Measurements from ENCODE around the gene CD84.
"Not testable (repeated sequence)": the region's sequence is repeated elsewhere in the genome, so short reads cannot be mapped to it uniquely, and the experiment has no call there.

CD84 gene

DNA sequence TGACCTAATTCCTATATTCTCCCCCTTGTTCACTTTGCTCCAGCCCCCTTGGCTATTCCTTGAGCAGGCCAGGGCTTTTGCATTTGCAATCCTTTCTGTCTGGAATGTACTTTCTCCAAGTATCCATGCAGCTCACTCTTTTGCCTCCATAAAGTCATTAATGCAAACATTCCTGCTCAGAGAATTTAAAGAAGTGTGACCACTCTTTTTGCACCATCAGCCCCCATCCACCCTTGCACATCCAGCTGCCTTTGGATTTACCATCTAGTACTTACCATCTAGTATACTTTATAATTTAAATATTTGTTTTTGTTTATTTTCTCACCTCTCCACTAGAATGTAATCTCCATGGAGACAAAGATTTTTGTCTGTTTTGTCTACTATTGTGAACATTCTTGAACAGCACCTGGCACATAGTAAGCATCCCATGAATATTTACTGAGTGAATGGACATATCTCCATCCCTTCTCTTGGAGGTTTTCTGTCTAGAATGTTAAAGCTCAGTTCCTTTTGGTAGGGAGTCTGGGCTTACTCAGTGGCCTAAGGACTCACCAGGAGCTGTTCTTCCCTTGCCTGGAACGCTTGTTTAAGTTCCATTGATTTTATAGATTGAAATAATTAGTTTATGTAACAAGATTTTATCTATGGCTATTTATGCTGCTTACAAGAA is 78.8 kb downstream of the CD84 start:
- no peak for DNase-seq

DNA sequence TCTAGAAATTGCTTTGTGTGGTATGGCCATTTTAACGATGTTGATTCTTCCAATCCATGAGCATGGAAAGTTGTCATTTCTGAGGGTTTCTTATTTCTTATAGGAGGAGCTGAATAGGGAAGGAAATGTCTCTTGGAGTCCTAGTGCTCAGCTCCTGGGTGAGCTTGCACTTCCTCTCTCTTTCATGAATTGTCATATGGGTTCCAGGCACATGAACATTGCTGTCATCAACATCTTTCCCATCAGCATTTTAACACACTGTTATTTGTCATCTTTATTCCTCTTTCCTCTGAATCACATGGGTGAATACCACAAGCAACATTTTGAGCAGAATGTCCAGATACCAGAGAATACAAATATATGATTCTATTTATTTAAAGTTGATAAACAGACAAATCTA is 79.7 kb downstream of the CD84 start:
- DNase-seq: no peak

DNA sequence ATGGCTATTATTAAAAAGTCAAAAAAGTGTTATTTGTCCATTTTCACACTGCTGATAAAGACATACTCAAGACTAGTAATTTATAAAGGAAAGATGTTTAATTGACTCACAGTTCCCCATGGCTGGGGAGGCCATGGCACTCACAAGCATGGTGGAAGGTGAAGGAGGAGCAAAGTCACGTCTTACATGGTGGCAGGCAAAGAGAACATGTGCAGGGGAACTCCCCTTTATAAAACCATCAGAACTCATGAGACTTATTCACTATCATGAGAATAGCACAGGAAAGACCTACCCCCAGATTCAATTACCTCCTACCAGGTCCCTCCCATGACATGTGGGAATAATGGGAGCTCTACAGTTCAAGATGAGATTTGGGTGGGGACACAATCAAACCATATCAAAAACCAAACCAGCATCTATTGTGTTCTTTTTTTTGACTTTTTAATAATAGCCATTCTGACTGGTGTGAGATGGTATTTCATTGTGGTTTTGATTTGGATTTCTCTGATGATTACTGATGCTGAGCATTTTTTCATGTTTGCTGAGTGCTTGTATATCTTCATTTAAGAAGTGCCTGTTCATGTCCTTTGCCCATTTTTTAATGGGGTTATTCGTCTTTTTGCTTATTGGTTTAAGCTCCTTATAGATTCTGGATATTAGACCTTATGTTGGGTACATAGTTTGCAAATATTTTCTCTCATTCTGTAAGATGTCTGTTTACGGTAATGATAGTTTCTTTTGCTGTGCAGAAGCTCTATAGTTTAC is 80.8 kb downstream of the CD84 start:
- DNase-seq: not testable (repeated sequence)

DNA sequence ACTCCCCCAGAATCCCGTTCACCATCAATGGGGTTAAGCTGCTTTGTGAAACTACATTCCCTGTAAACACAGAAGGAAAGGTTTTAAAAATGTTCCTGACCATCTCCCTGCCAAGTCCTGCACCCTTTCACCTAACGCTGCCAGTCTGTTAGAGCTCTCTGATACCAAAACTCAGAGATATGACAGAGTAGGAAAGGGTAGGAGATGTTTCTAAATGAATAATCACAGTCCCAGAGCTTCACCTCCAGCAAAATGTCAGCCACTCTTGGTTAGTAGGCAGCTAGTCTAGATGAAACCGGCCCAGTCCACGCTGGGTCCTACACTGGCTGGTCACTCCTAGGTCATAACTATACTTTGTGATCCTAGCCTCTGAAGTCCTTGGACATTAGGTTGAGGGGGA is 83.0 kb downstream of the CD84 start:
- no peak for DNase-seq

DNA sequence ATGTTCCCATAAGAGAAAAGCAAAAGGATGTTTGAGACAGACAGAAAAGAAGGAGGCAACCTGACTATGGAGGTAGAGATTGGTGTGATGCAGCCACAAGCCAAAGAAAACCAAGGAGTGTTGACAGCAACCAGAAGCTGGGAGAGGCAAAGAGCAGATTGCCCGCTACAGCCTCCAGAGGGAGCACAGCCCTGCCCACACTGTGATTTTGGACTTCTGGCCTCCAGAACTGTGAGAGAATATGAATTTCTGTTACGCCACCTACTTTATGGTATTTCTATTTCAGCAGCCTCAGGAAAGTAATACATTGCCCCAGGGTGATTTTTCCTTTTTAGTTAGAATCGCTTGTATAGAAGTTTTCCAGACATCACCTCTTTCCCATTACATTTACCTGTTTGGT is 84.7 kb downstream of the CD84 start:
- no peak for DNase-seq

DNA sequence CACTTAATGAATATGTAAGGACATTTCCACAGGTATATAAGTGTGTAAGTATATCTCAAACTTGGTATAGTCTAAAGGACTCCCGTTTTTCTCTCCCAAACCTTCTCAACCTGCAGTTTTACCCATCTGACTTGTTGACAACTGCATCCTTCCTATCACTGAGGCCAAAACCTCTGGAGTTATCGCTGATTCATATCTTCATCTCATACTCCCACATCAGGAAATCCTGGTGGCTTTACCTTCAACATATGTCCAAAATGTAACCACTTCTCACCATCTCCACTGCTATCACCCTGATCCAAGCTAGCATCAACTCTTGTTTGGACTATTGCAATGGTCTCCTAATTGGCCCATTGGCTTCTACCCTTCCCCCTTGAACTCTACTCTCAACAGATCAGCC is 86.7 kb downstream of the CD84 start:
- DNase-seq: no peak

DNA sequence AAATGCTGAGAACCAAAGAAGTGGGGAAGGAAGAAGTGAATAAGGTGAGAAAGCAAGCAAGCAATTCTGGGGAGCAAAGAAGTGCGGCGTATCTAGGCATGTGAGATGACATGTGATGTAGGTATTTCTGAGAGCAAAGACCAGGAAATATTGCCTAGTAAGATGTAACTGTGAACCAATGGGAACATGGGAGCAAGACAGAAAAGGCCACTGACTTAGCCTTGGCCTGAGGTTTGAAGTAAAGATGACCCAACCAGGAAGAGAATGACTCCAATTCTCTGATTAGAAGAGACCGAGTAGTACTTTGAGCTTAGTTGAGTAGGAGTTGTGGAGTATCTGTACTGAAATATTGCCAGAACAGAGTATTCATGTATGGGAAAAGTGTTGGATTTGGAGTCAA is 87.3 kb downstream of the CD84 start:
- no peak for DNase-seq

Data from eye (tissue), 1 donor.